H1 (cell line): Measurements from ENCODE around the gene CPT1A.

Experiments used
- CTCF ChIP-seq, 3 experiments: IDR thresholded peaks; 1 replicate in 2 of 3; 2 replicates in 1 of 3; pipeline versions ENCODE4 v1.5.1 to v1.6.1; 2011; ENCODE audit warnings: low read length in 3 of 3, mild to moderate bottlenecking in 3 of 3, inconsistent platforms in 2 of 3, low read depth in 1 of 3, moderate library complexity in 1 of 3; ENCODE audit not compliant: insufficient read depth in 1 of 3; ENCODE audit errors: control extremely low read depth in 1 of 3
- EZH2 ChIP-seq: fragments of 200-600 bp; sonication (generic); IDR thresholded peaks from 2 replicates; pipeline ENCODE4 v1.7.1; 2012; ENCODE audit warnings: low read depth, mild to moderate bottlenecking, moderate library complexity, low read length, inconsistent platforms; ENCODE audit not compliant: severe bottlenecking
- SP2 ChIP-seq: IDR thresholded peaks from 2 replicates; pipeline ENCODE4 v1.6.1; 2012; ENCODE audit warnings: mild to moderate bottlenecking, low read length, inconsistent platforms

DNA sequence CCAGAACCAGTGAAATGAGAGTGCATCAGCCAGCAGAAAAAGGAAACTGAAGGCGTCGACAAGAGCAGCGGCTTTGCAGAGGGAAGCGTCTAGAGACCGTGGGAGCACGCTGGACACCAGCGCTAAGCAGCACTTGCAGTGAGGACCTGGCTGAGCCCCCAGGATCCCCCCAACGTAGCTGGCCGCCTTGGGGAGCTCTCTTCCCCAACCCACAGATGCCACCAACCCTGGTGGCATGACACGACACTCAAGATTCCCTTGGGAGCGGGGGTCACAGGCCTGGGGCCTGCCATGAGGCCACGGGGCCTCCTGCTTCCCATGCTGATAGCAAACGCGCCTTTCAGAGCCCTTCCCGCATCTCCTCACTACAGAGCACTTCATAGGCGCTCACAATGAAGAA is 77.0 kb downstream of the CPT1A start:
- no peak for TF ChIP-seq CTCF (IDR thresholded peaks at IDR 0.05; ENCODE audit: control extremely low read depth in 1 of 3, insufficient read depth in 1 of 3, low read depth in 1 of 3, low read length in 3 of 3)
- no peak for TF ChIP-seq EZH2
- no peak for TF ChIP-seq SP2
